Activated CD8-positive, alpha-beta memory T cell treated with anti-CD3 and anti-CD28 coated beads, Interleukin-2, amount 50 U/mL, for 24 hours (primary cell): ENCODE results near the gene CHST14.
A peak's percentile ranks its signal among the peaks of the same experiment; 100 is the strongest.
"Not testable (repeated sequence)": the region's sequence is repeated elsewhere in the genome, so short reads cannot be mapped to it uniquely, and the experiment has no call there.

Experiments
- DNase-seq: peaks from one replicate; pipeline ENCODE4 v3.0.0-alpha.2; 2020; ENCODE audit errors: extremely low read depth

Gene CHST14

GRCh38 chr15:40440743-40441564 is 29.8 kb upstream of the CHST14 start, which contains the start of gene BAHD1:
BAHD1 (plus strand) TSS chr15:40440953; CDS start chr15:40458465, 17,512 bp downstream.
- peak; percentile 93 for DNase-seq

GRCh38 chr15:40441565-40442531 is 28.9 kb upstream of the CHST14 start:
- no peak for DNase-seq

- DNase-seq: no peak
Measured at GRCh38 chr15:40443255-40443654, 27.5 kb upstream of the CHST14 start.

GRCh38 chr15:40443846-40444245 is 26.9 kb upstream of the CHST14 start:
- no peak for DNase-seq

GRCh38 chr15:40444736-40445135 is 26.0 kb upstream of the CHST14 start:
- no peak for DNase-seq

- DNase-seq: no peak
Measured at GRCh38 chr15:40445421-40445922, 25.3 kb upstream of the CHST14 start.

- DNase-seq: no peak
Measured at GRCh38 chr15:40446144-40446543, 24.6 kb upstream of the CHST14 start.

GRCh38 chr15:40448354-40448753 is 22.4 kb upstream of the CHST14 start:
- DNase-seq: no peak

GRCh38 chr15:40449275-40449674 is 21.5 kb upstream of the CHST14 start:
- DNase-seq: no peak

GRCh38 chr15:40450047-40450446 is 20.7 kb upstream of the CHST14 start:
- DNase-seq: no peak

- no peak for DNase-seq
Measured at GRCh38 chr15:40451527-40452158, 19.1 kb upstream of the CHST14 start.

- no peak for DNase-seq
Measured at GRCh38 chr15:40452296-40453090, 18.3 kb upstream of the CHST14 start.

GRCh38 chr15:40453941-40454340 is 16.8 kb upstream of the CHST14 start:
- not testable (repeated sequence) for DNase-seq

- no peak for DNase-seq
Measured at GRCh38 chr15:40454904-40455391, 15.8 kb upstream of the CHST14 start.

GRCh38 chr15:40456299-40456712 is 14.5 kb upstream of the CHST14 start:
- DNase-seq: no peak

GRCh38 chr15:40456738-40457137 is 14.0 kb upstream of the CHST14 start:
- no peak for DNase-seq

GRCh38 chr15:40458495-40459371 is 12.1 kb upstream of the CHST14 start:
- DNase-seq: no peak

GRCh38 chr15:40459391-40460015 is 11.3 kb upstream of the CHST14 start:
- no peak for DNase-seq

- DNase-seq: no peak
Measured at GRCh38 chr15:40460404-40460803, 10.4 kb upstream of the CHST14 start.
